Suppressor macrophage treated with lipopolysaccharide for 1 hour (primary cell): ENCODE data around the gene PDLIM4.
A peak's percentile ranks its signal among the peaks of the same experiment; 100 is the strongest.

Experiments
- DNase-seq, 3 donors: peaks; one replicate each; pipeline ENCODE4 v3.0.0-alpha.2; 2020 to 2022

PDLIM4 gene, protein sequence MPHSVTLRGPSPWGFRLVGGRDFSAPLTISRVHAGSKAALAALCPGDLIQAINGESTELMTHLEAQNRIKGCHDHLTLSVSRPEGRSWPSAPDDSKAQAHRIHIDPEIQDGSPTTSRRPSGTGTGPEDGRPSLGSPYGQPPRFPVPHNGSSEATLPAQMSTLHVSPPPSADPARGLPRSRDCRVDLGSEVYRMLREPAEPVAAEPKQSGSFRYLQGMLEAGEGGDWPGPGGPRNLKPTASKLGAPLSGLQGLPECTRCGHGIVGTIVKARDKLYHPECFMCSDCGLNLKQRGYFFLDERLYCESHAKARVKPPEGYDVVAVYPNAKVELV

DNA sequence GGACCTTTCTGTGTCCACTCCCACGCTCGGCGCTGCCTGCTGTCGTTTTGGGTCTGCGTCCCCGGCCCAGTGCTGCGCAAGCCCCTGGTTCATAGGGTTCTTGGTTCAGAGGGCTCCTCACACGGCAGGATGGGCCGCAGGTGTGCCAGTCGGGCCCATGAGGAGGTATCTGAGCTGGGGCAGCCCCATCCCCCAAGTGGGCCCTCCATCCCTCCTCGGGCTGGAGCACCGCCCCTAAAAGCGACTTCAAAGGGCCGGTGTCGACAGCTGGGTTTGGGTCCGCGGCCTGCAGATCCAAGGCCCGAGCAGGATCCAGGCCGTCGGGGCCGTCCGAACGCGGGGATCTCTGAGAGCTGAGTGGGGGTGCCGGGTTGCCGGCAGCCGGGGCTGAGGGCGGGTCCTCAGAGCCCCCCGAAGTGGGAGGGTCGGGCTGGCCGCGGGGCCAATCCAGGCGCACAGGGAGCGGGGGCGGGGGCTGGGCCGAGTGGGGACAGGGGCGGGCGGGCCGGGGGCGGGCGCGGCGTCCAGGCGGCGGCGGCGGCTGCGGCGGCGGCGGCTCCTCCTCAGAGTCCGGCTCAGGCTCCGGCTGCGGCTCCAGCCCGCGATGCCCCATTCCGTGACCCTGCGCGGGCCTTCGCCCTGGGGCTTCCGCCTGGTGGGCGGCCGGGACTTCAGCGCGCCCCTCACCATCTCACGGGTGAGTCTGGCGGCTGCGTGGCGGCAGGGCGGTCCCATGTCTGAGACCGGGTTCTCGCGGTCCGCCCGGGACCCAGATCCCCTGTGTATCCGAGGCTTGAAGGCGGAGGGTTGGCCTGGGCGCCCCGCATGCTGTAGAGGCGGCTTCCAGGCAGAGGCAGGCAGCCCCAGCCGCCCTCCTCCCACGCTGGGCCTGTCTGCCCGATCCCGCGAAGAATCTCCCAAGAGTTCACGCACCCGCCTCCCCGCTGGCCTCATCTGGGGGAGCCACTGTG, at the start of gene PDLIM4:
Gene PDLIM4, plus strand, starts transcription at position 566 of the 971 bp plus-strand sequence. Its CDS starts 39 bp downstream, at position 605.
- DNase-seq, result peak in 1 of 3 donors; percentile 38

DNA sequence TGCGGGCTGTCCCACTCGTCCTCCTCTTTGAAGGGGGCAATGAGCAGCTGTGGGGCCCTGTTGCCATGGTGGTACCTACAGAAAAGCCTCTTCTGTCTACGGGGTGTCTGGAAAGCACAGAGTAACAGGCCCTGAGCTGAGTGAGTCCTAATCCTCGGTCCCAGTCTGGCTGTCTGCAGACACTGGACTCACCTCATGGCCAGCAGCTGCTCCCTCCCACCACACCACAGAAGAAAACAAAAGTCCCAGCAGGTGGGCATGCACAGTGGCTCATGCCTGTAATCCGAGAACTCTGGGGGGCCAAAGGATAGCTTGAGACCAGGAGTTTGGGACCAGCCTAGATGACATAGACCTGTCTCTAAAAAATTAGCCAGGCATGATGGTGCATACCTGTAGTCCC, 49.7 kb upstream of the PDLIM4 start:
- no peak for DNase-seq

DNA sequence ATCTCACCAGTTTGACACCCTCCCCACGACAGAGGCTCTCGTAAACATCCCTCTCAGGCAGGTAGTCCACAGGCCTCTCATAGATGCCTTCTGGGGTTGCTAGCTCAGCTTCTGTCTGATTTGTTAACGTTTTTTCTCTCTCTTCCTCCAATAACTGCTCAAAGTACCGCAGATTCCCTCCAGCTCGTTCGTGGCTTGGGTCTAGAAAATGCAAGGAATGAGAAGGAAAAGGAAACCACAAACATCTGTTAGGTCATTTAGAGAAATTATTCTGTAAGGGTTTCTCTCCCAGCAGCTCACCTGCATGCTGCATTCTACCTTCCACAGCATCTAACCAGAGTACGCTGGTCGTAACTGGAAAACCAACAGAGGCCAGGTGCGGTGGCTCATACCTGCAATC, 48.4 kb upstream of the PDLIM4 start:
- DNase-seq, result no peak

- DNase-seq, result no peak
Measured at GRCh38 chr5:132209901-132210545, 47.5 kb upstream of the PDLIM4 start.

DNA sequence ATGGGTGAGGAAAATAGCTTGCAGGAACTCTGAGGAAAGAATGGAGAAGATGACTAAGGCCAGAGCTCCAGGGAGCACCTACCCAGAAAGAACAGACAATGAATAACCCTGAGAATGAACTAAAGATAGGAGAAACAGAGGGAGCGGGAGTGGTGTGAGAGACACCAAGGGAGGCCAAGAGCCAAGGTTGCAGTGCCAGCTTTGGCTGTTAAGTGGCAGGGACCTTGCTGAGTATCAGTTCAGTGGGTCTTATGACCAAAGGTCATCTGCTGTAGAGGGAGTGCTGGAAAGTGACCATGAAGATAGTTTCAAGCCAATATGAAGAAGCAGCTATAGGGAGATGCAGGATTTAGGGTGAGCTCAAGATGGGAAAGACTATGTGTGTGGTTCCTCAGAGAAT, 46.6 kb upstream of the PDLIM4 start:
- DNase-seq, result no peak

GRCh38 chr5:132211787-132212186, 45.7 kb upstream of the PDLIM4 start:
- DNase-seq, result no peak

GRCh38 chr5:132213666-132214065, 43.8 kb upstream of the PDLIM4 start:
- no peak for DNase-seq

GRCh38 chr5:132214491-132214890, 43.0 kb upstream of the PDLIM4 start:
- DNase-seq, result no peak

DNA sequence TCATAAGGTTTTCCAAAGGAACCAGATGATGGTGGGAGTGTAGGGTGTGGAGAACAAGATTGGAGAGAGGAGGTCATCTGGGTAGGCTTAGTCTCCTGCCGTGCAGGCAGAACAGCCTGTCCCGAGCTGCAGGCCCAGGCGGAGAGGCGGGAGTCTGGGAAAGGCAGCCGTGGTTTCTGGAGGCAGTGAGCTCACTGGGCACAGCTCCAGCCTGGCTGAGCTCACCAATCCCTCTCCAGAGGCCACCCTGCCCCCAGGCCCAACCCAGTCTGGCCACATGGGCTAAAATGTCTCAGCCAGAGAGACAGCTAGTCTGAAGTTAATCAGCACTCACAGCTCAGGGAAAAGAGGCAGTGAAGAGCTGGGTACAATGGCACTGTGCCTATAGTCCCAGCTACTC, 42.2 kb upstream of the PDLIM4 start:
- no peak for DNase-seq

DNA sequence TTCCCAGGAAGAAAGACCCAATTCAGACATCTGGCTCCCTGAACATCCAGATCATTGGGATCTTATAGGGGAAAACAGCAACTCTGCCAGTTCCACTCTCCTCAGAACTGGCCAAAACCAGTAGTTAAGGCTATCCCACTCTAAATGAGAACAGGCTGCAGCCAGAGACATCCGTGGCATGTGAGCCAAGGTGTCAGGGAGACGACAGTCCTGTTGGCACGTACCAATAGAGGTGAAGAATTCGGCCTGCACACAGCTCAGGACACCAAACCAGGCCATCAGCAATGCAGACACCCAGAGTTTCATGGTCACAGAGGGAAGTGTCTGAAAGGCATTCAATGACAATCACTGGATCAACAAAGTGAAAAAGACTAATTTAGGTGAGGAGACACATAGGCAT, 39.2 kb upstream of the PDLIM4 start:
- DNase-seq, result no peak

GRCh38 chr5:132219289-132219970, 38.1 kb upstream of the PDLIM4 start:
- DNase-seq, result no peak

- DNase-seq, result no peak
Measured at GRCh38 chr5:132219981-132220380, 37.5 kb upstream of the PDLIM4 start.

- DNase-seq, result no peak
Measured at GRCh38 chr5:132220491-132220890, 37.0 kb upstream of the PDLIM4 start.

DNA sequence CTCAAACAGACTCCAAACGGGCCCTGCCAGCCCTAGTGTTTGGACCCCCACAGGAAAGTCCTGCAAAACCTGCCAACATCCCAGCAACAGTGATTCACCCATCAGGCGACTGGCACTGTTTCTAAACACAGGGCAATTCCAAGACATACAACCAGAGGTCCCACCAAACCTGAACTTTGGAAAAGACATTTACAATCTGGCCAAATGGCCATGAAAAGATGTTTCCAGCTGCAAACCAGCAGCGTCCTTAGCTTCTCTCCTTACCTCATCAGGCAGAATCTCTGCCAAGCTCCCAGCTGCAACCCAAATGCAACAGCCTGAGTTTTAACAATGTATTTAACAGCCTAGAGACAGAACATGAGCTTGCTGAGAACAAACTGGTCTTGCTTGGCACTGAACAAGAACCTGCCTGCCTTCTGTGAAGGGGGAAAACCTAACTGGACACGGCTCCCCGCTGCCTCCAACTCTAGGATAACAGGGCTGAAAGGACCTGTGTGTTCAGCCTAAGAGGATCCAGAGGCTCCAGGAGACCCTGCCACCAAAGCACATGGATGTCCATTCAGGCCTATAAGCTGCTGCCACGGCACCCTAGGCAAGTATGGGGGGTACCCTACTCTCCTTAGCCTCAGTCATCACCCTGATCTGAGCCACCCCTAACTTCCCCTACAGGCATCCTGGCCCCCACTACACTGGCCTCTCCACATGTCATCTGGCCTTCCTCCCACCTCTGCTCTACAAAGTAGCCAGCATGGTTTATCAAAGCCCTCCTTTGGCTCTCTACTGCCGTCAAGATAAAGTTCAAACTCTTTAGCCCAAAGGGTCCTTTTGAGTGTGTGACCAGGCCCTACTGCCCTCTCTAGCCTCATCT, 35.5 kb upstream of the PDLIM4 start:
- no peak for DNase-seq

- DNase-seq, result no peak
Measured at GRCh38 chr5:132222649-132223038, 34.9 kb upstream of the PDLIM4 start.

- DNase-seq, result no peak
Measured at GRCh38 chr5:132223861-132224260, 33.6 kb upstream of the PDLIM4 start.

GRCh38 chr5:132224716-132225115, 32.8 kb upstream of the PDLIM4 start:
- DNase-seq, result no peak

- peak; percentile 39 to 46 (median 46) for DNase-seq
Measured at GRCh38 chr5:132225165-132226032, 32.1 kb upstream of the PDLIM4 start.

- DNase-seq, result no peak
Measured at GRCh38 chr5:132226516-132227234, 30.8 kb upstream of the PDLIM4 start.

DNA sequence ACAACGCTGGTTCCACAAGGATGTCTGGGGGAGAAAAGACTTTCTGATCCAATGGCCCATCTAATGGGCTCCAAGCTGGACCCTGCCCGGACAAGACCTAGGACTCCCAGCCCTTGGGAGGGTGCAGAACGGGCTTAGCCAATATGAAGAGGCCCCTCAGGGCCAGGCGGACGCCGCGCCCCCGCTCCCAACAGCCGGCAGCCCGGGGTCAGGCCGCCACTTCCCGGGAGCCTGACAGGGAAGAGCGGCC, 30.3 kb upstream of the PDLIM4 start:
- no peak for DNase-seq
